K562 (cell line): Measurements from ENCODE around the gene CDYL2. TPM values are rescaled to one million over a fixed set of nuclear protein-coding genes. Genes with fewer than 3 reads are reported as not detected.

Experiments
- ATAC-seq: fragments of 200-7000 bp; cut with Tn5 transposase; 3 replicates; pipeline ENCODE4 v1.9.1; 2020; ENCODE audit warnings: moderate library complexity
- BruUV-seq: library from RNA; stranded (reverse); fragments of 400-500 nt; replicated peaks from 2 replicates; lab custom pipeline; 2021; lab: Mats Ljungman, UMichigan
- CTCF ChIA-PET: fragments of 300-600 bp; formaldehyde crosslinking; extraction: SDS; loops from one replicate; lab custom pipeline; 2021; ENCODE audit warnings: low intra/inter-chr PET ratio; lab: Yijun Ruan, JAX
- POLR2A ChIA-PET: fragments of 300-600, 350-650 bp; sonication (Branson Sonifier 250); formaldehyde crosslinking; extraction: SDS; loops from one replicate; lab custom pipeline; 2021; ENCODE audit warnings: antibody characterized with exemption, inconsistent platforms; lab: Yijun Ruan, JAX
- DNase-seq, 4 experiments: peaks; one replicate each; pipeline versions ENCODE4 v3.0.0 to v3.0.0-alpha.2; 2011 to 2018; ENCODE audit warnings: low spot score in 3 of 4, mixed read lengths in 3 of 4; ENCODE audit errors: extremely low read depth in 1 of 4
- FAIRE-seq: peaks from 2 replicates; lab custom pipeline; 2011; peaks lifted over from hg19 to GRCh38; lab: Jason Lieb, UNC
- H2AFZ ChIP-seq: 2 replicates; pipeline ENCODE4 v1.6.0; 2011; ENCODE audit warnings: low read depth, low read length, control low read depth, inconsistent platforms
- H3K27ac ChIP-seq: fragments of 200-600 bp; 3 replicates; pipeline ENCODE4 v1.8.0; 2011; ENCODE audit warnings: low read depth, mild to moderate bottlenecking, control low read depth, inconsistent platforms, low read length, moderate library complexity, mixed read lengths; ENCODE audit errors: extremely low read depth
- H3K27me3 ChIP-seq, 2 experiments: fragments of 300-600 bp in 1 of 2; 2 replicates in 1 of 2; 3 replicates in 1 of 2; pipeline versions ENCODE4 v1.6.0 to v1.8.0; 2011; ENCODE audit warnings: inconsistent platforms in 2 of 2, low read length in 2 of 2, mild to moderate bottlenecking in 1 of 2, mixed read lengths in 1 of 2, moderate library complexity in 1 of 2; ENCODE audit not compliant: control insufficient read depth in 2 of 2, insufficient read depth in 2 of 2
- H3K36me3 ChIP-seq: fragments of 300-600 bp; 3 replicates; pipeline ENCODE4 v1.8.0; 2011; ENCODE audit warnings: mild to moderate bottlenecking, low read length, inconsistent platforms; ENCODE audit not compliant: control insufficient read depth, insufficient read depth
- H3K4me1 ChIP-seq, 2 experiments: fragments of 200-600 bp in 1 of 2; replicated peaks in 1 of 2; 2 replicates in 1 of 2; 3 replicates in 1 of 2; pipeline versions ENCODE4 v1.5.1 to v1.8.0; 2011; ENCODE audit warnings: inconsistent platforms in 2 of 2, low read length in 2 of 2, mild to moderate bottlenecking in 1 of 2, mixed read lengths in 1 of 2, moderate library complexity in 1 of 2; ENCODE audit not compliant: control insufficient read depth in 2 of 2, insufficient read depth in 2 of 2
- H3K4me2 ChIP-seq: 2 replicates; pipeline ENCODE4 v1.6.1; 2011; ENCODE audit warnings: low read length, control low read depth, inconsistent platforms, mixed read lengths; ENCODE audit not compliant: insufficient read depth
- H3K4me3 ChIP-seq: fragments of 200-600 bp; sonication (generic), shearing (Covaris generic); 2 replicates; pipeline ENCODE4 v1.5.1; 2016; ENCODE audit warnings: control low read depth, inconsistent platforms
- H3K79me2 ChIP-seq: fragments of 200-600 bp; 3 replicates; pipeline ENCODE4 v1.8.0; 2011; ENCODE audit warnings: low read length, inconsistent platforms; ENCODE audit not compliant: control insufficient read depth, insufficient read depth
- H3K9ac ChIP-seq, 2 experiments: 2 replicates each; pipeline versions ENCODE4 v1.6.0 to v1.6.1; 2011; ENCODE audit warnings: low read depth in 2 of 2, low read length in 2 of 2, control low read depth in 1 of 2, inconsistent platforms in 1 of 2, mild to moderate bottlenecking in 1 of 2, mixed read lengths in 1 of 2; ENCODE audit not compliant: insufficient read depth in 1 of 2
- H3K9me1 ChIP-seq: one replicate; pipeline ENCODE4 v1.6.0; 2011; ENCODE audit warnings: inconsistent platforms, mild to moderate bottlenecking, low read length, moderate library complexity; ENCODE audit not compliant: control insufficient read depth, insufficient read depth
- H3K9me3 ChIP-seq: replicated peaks from 2 replicates; pipeline ENCODE4 v1.5.1; 2011; ENCODE audit warnings: low read depth, low read length, inconsistent platforms; ENCODE audit not compliant: control insufficient read depth, insufficient read depth
- H4K20me1 ChIP-seq: replicated peaks from 2 replicates; pipeline ENCODE4 v1.6.1; 2011; ENCODE audit warnings: low read length, inconsistent platforms, mixed read lengths; ENCODE audit not compliant: control insufficient read depth, insufficient read depth
- ELF2 ChIP-seq: fragments of 250-450 bp; sonication (Bioruptor Pico); IDR thresholded peaks from 2 replicates; pipeline ENCODE4 v1.5.0; 2021; ENCODE audit warnings: mild to moderate bottlenecking
- HNRNPL ChIP-seq: fragments of 200-400 bp; formaldehyde crosslinking; IDR thresholded peaks from 2 replicates; pipeline ENCODE4 v1.6.1; 2017; ENCODE audit warnings: low read depth, mild to moderate bottlenecking, low read length
- KDM1A ChIP-seq, 2 experiments: fragments of 450-650 bp; IDR thresholded peaks; 2 replicates each; pipeline ENCODE4 v1.6.1; 2016; ENCODE audit warnings: mild to moderate bottlenecking in 2 of 2
- KLF10 ChIP-seq: fragments of 250-450 bp; sonication (Bioruptor Pico); IDR thresholded peaks from 2 replicates; pipeline ENCODE4 v1.6.1; 2021; ENCODE audit warnings: matching md5 sums
- MAFK ChIP-seq: IDR thresholded peaks from 2 replicates; pipeline ENCODE4 v1.6.1; 2011; ENCODE audit warnings: low read length, improper control_type of control experiment
- MBD2 ChIP-seq: sonication (generic); IDR thresholded peaks from 2 replicates; pipeline ENCODE4 v1.6.1; 2016; ENCODE audit warnings: low read depth, borderline replicate concordance
- ZC3H8 ChIP-seq: fragments of 450-650 bp; IDR thresholded peaks from 2 replicates; pipeline ENCODE4 v1.6.1; 2017
- ZNF584 ChIP-seq: fragments of 200-800 bp; sonication (Bioruptor generic); IDR thresholded peaks from 2 replicates; pipeline ENCODE4 v1.6.1; 2016; ENCODE audit warnings: low read depth, mild to moderate bottlenecking, missing genetic modification characterization, missing compliant biosample characterization
- ZNF780A ChIP-seq: fragments of 250-450 bp; sonication (Bioruptor Pico); IDR thresholded peaks from 2 replicates; pipeline ENCODE4 v1.5.0; 2021; ENCODE audit warnings: mild to moderate bottlenecking
- WGBS: fragments of 100-300 bp; shearing (Covaris generic); methylation state at CpG from one replicate; pipeline ENCODE4 v1.1.6; 2016; ENCODE audit warnings: low coverage, mixed read lengths; ENCODE audit not compliant: insufficient coverage; ENCODE audit errors: missing lambda C conversion rate; 5-methylcytosine and 5-hydroxymethylcytosine counted together
- in situ Hi-C: fragments of 300-500 bp; cut with MboI; formaldehyde crosslinking; loops from 4 replicates; pipeline ENCODE4 v1.15.0; 2018; ENCODE audit warnings: inconsistent platforms, mixed read lengths
- intact Hi-C: fragments of 100-400 bp; cut with micrococcal nuclease; formaldehyde crosslinking; loops from 2 replicates; pipeline ENCODE4 v1.14.2; 2022
- polyA plus RNA-seq, 8 experiments: library from polyadenylated mRNA; depleted of rRNA in 4 of 8; stranded (reverse) in 5 of 8; unstranded in 3 of 8; fragments of >200 nt; fragmentation: Nextera tagmentation in 2 of 8; fragmentation: Illumina TruSeq in 1 of 8; extraction: Ambion mirVana in 2 of 8; extraction: Trizol in 1 of 8; gene quantifications; 2 replicates each; pipeline versions ENCODE4 v1.2.1 to v1.2.3, GENCODE V29; 2011 to 2014; ENCODE audit warnings: inconsistent platforms in 1 of 8, missing spikeins in 1 of 8
- total RNA-seq, 7 experiments: library from RNA; depleted of rRNA in 6 of 7; stranded (reverse); fragments of >200 nt in 6 of 7; fragmentation: Illumina TruSeq in 2 of 7; extraction: Trizol in 2 of 7; gene quantifications; 2 replicates each; pipeline versions ENCODE4 v1.2.1 to v1.2.3, GENCODE V29; 2011 to 2021; ENCODE audit warnings: low replicate concordance in 1 of 7
- TF ChIP-seq, protein P1 (sequence below): fragments of 200-800 bp; sonication (Bioruptor generic); IDR thresholded peaks from 2 replicates; pipeline ENCODE4 v1.6.1; 2017; ENCODE audit warnings: missing genetic modification characterization, missing compliant biosample characterization
- TF ChIP-seq, protein P2 (sequence below): fragments of 450-650 bp; conservative IDR thresholded peaks from 2 replicates; pipeline ENCODE4 v1.6.1; 2016; ENCODE audit warnings: missing genetic modification characterization, low read depth, mild to moderate bottlenecking, missing compliant biosample characterization, moderate library complexity
- TF ChIP-seq, protein P3 (sequence below): fragments of 450-650 bp; IDR thresholded peaks from 2 replicates; pipeline ENCODE4 v1.7.0; 2016; ENCODE audit warnings: borderline replicate concordance
- TF ChIP-seq, protein P4 (sequence below), 3 experiments: fragments of 200-800 bp in 1 of 3; sonication (Bioruptor generic) in 1 of 3; sonication (generic) in 1 of 3; formaldehyde crosslinking in 1 of 3; IDR thresholded peaks; 2 replicates each; pipeline versions ENCODE4 v1.6.1 to v1.8.0; 2016 to 2022; ENCODE audit warnings: mild to moderate bottlenecking in 2 of 3, missing compliant biosample characterization in 2 of 3, missing genetic modification characterization in 2 of 3, missing genetic modification reagents in 1 of 3
- TF ChIP-seq, protein P5 (sequence below): fragments of 250-450 bp; sonication (Bioruptor Pico); IDR thresholded peaks from 2 replicates; pipeline ENCODE4 v1.4.0; 2020
- TF ChIP-seq, protein P6 (sequence below), 2 experiments: fragments of 450-650 bp in 1 of 2; sonication (generic) in 1 of 2; formaldehyde crosslinking; conservative IDR thresholded peaks; 2 replicates each; pipeline versions ENCODE4 v1.4.0 to v1.8.1; 2020 to 2022; ENCODE audit warnings: mild to moderate bottlenecking in 1 of 2, missing genetic modification reagents in 1 of 2

The CDYL2 gene
- total and polyA plus RNA-seq, 9 of the 15 experiments (the other 6 are each of a cell fraction or from before 2014, with no cell fraction given), result under 0.01 to 0.04 (median 0.01) TPM; not detected in 6

DNA sequence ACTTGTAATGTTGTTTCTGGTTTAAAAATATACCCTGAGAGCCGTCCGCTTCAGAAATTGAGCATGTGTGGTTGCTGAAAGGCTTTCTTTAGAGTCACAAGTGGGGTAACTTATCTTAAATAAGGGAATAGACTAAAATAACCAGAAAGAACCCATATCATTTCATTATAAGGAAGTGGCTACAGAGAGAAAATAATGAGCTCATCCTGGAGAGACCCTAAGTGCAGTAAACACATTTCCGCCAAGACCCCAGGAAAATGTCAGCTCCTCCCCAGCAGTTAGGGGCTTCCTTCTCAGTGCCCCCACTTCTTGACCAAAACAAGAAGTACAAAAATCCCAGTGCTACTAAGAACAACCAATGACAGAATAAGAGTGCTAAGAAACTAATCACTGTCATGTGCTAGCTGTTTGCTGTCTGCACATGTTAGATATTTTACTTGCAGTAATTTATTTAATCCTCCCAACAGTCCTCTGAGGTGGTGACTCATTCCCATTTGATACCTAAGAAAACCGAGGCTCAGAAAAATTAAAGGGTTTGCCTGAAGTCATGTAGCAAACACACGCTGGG is 83.5 kb downstream of the CDYL2 start:
- H4K20me1 ChIP-seq, result no peaks in the 10 kb centered on the region; the same call in 1 of the 2 replicates
- intact Hi-C loops (no loop called here), in situ Hi-C loops (no loop called here)
- CTCF ChIA-PET, result no interaction called here
- H3K4me3 ChIP-seq, result no peak overlapping the region
- POLR2A ChIA-PET, result no interaction called here
- no peak for DNase-seq
- no peaks in the 10 kb centered on the region for H3K9me3 ChIP-seq
- no TSS peak for BruUV-seq
- H3K4me2 ChIP-seq, result no peak overlapping the region
- no peak overlapping the region for H3K9ac ChIP-seq
- H3K27ac ChIP-seq, result no peak overlapping the region
- ATAC-seq, result no peak
- H3K79me2 ChIP-seq, result no peaks in the 10 kb centered on the region
- H3K36me3 ChIP-seq, result no peaks in the 10 kb centered on the region
- no peak for FAIRE-seq
- H2AFZ ChIP-seq, result no peak overlapping the region
- no peaks in the 10 kb centered on the region for H3K4me1 ChIP-seq
- H3K9me1 ChIP-seq, result no peaks in the 10 kb centered on the region
- H3K27me3 ChIP-seq, result no peaks in the 10 kb centered on the region
- WGBS, result 0% methylated on average over 5 of the region's 5 CpGs
- TF ChIP-seq KLF10 (no peak), HNRNPL (no peak), MAFK (no peak), KDM1A (IDR thresholded peaks at IDR 0.05) (no peak), MBD2 (no peak), ELF2 (no peak), ZNF584 (CRISPR knock-in tag) (no peak), ZNF780A (no peak), ZC3H8 (no peak)
- TF ChIP-seq, protein P1, sequence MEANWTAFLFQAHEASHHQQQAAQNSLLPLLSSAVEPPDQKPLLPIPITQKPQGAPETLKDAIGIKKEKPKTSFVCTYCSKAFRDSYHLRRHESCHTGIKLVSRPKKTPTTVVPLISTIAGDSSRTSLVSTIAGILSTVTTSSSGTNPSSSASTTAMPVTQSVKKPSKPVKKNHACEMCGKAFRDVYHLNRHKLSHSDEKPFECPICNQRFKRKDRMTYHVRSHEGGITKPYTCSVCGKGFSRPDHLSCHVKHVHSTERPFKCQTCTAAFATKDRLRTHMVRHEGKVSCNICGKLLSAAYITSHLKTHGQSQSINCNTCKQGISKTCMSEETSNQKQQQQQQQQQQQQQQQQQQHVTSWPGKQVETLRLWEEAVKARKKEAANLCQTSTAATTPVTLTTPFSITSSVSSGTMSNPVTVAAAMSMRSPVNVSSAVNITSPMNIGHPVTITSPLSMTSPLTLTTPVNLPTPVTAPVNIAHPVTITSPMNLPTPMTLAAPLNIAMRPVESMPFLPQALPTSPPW (CRISPR knock-in tag), result no peak
- TF ChIP-seq, protein P2, sequence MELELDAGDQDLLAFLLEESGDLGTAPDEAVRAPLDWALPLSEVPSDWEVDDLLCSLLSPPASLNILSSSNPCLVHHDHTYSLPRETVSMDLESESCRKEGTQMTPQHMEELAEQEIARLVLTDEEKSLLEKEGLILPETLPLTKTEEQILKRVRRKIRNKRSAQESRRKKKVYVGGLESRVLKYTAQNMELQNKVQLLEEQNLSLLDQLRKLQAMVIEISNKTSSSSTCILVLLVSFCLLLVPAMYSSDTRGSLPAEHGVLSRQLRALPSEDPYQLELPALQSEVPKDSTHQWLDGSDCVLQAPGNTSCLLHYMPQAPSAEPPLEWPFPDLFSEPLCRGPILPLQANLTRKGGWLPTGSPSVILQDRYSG (tag), result no peak
- TF ChIP-seq, protein P3, sequence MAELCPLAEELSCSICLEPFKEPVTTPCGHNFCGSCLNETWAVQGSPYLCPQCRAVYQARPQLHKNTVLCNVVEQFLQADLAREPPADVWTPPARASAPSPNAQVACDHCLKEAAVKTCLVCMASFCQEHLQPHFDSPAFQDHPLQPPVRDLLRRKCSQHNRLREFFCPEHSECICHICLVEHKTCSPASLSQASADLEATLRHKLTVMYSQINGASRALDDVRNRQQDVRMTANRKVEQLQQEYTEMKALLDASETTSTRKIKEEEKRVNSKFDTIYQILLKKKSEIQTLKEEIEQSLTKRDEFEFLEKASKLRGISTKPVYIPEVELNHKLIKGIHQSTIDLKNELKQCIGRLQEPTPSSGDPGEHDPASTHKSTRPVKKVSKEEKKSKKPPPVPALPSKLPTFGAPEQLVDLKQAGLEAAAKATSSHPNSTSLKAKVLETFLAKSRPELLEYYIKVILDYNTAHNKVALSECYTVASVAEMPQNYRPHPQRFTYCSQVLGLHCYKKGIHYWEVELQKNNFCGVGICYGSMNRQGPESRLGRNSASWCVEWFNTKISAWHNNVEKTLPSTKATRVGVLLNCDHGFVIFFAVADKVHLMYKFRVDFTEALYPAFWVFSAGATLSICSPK, result no peak
- TF ChIP-seq, protein P4, sequence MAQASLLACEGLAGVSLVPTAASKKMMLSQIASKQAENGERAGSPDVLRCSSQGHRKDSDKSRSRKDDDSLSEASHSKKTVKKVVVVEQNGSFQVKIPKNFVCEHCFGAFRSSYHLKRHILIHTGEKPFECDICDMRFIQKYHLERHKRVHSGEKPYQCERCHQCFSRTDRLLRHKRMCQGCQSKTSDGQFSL (CRISPR knock-in tag; IDR thresholded peaks at IDR 0.05), result no peak
- TF ChIP-seq, protein P4 (tag; IDR thresholded peaks at IDR 0.05), result no peak
- TF ChIP-seq, protein P5, sequence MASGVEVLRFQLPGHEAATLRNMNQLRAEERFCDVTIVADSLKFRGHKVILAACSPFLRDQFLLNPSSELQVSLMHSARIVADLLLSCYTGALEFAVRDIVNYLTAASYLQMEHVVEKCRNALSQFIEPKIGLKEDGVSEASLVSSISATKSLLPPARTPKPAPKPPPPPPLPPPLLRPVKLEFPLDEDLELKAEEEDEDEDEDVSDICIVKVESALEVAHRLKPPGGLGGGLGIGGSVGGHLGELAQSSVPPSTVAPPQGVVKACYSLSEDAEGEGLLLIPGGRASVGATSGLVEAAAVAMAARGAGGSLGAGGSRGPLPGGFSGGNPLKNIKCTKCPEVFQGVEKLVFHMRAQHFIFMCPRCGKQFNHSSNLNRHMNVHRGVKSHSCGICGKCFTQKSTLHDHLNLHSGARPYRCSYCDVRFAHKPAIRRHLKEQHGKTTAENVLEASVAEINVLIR, result no peak
- TF ChIP-seq, protein P6, sequence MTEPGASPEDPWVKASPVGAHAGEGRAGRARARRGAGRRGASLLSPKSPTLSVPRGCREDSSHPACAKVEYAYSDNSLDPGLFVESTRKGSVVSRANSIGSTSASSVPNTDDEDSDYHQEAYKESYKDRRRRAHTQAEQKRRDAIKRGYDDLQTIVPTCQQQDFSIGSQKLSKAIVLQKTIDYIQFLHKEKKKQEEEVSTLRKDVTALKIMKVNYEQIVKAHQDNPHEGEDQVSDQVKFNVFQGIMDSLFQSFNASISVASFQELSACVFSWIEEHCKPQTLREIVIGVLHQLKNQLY (CRISPR knock-in tag; conservative IDR thresholded peaks at IDR 0.05), result no peak
